GM21423 (cell line): ENCODE measurements around the gene KRT81.
"Not testable (repeated sequence)": the region's sequence is repeated elsewhere in the genome, so short reads cannot be mapped to it uniquely, and the experiment has no call there.

Source experiments
- ATAC-seq: cut with Tn5 transposase; IDR thresholded peaks from one replicate; pipeline ENCODE4 v1.9.1; 2021; ENCODE audit warnings: mild to moderate bottlenecking, moderate library complexity; ENCODE audit not compliant: unreplicated experiment

The KRT81 gene

DNA sequence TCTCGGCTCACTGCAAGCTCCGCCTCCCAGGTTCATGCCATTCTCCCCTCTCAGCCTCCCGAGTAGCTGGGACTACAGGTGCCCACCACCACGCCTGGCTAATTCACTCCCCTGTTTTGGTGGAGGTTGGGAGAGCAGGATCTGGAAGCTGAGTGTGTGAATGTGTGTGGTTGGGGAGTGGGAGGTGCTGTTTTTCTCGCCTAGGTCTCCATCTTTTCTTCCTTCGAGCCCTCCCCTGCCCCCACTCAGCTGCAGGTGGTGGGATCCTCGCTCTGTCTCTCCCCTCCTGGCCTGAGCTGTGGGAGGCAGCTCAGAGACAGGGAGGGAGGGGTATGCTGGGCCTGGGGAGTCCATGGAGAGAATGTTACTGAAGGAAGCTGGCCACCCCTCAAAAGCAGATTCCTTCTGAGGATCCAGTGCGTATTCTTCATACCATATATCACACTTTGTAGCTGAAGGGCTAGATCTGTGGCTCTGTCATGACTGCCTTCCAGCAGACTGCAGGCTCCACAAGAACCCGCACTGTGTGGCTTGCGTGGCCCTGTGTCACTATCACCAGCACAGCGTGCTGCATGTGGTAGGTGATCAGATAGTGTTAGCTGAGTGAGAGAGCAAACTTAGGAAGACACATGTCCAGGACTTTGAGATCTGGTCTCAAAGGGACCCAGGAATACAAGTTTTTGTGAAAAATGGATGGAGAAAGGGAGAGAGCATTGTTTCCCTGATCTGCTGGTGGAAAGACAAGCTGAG is 27.1 kb upstream of the KRT81 start:
- ATAC-seq = no peak

DNA sequence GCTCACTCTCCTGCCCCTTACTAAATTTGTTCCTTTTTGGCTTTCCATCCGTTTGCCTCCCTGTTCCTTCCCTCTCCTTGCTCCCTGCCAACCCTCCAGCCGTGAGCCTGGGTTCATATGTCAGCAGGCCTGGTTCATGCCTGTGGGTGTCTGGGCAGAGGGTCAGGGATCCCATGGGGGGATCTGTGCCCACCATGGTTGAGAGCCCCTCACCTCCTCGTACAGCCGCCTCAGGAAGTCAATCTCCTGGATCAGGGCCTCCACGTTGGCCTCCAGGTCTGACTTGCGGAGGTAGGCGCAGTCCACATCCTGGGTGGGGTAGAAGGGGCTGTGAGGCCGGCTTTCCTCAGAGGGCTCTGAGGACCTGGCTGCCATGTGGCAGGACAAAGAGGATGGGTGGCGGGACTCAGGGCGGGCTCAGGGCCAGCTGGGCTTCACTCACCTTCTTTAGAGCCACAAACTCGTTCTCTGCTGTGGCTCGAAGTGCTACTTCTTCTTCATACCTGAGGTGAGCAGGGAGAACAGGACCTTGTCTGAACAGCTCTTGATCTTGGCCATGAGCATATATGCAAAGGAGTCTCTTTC is 26.2 kb upstream of the KRT81 start:
- ATAC-seq = no peak

DNA sequence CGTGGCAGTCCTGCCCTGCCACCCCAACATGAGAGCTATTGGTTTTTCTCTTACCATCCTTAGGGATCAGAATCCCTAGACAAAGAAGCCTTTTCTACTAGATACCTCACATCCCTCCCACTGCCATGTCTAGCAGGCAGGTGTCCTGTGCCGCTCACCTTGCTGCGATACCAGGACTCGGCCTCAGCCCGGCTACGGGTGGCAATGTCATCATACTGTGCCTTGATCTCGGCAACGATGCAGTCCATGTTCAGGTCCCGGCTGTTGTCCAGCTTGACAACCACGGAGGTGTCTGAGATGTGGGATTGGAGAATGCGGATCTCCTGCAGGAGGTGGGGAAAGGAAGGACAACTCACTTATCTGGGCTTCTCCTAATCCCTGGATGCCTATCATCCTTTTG is 25.4 kb upstream of the KRT81 start:
- ATAC-seq = no peak

DNA sequence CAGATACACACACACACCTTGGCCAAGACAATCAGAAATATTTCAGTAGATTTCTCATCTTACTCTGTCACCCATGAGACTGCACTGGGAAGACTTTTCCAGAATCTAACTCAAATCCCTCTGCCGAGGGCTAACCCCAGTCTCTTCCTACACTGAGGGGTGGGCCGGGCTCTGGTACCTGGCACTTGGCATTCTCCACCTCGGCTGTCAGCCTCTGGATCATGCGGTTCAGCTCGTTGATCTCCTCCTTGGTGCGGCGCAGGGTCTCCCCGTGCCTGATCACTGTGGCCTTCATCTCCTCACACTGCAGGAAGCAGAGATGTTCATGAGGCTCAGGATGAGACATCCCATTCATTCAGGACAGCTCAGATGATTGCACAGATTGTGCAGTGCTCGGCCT is 25.0 kb upstream of the KRT81 start:
- no peak for ATAC-seq

DNA sequence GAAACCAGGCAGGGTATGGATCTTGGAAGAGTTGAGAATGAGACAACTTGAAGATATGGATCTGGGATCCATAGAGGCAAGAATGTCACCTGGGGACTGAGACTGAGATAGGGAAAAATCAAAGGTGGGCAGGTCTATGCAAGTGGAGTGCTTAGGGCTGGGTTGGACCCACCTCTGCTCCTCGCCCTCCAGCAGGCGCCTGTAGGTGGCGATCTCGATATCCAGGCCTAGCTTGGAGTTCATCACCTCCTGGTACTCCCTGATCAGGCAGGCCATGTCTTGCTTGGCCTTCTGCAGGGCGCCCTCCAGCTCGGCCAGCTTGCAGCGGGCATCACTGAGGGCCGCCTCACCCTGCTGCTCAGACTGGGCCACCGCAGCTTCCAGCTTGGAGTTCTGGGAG is 24.4 kb upstream of the KRT81 start:
- not testable (repeated sequence) for ATAC-seq

DNA sequence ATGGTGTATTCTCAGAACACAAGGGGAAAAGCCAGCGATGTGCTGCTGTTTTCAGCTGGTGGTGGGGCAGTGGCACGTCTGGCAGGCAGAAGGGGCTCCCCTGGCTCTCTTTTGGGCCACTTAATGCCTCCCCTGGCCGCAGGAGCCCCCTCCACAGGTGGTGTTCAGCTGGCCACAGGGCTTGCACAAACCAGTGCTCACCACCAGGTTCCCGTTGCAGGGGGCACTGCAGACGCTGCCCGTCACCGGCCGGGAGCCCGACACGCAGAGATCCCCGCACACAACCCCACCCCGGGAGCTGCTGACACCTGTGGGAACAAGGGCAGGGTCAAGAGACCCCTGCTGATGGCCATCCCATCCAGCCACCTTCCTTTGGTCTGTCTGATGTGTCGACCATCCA is 23.2 kb upstream of the KRT81 start:
- ATAC-seq = no peak

DNA sequence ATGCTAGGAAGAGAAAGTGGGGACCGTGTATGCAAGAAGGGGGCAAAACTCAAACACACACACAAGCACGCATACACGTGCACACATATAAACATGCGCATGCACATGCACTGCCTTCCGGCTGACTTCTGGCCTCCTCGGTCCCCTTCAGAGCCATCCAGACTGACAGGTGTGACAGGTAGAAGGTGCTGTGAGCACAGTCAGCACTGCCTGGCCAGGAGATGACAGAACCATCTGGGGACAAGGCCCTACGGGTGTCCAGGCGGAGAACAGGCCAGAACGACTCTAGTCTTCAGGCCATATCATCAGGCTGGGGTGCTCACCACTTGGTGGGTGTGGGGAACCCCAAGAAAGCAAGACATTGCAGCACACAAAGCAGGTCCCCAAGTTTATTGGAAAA is 22.6 kb upstream of the KRT81 start:
- ATAC-seq = no peak

DNA sequence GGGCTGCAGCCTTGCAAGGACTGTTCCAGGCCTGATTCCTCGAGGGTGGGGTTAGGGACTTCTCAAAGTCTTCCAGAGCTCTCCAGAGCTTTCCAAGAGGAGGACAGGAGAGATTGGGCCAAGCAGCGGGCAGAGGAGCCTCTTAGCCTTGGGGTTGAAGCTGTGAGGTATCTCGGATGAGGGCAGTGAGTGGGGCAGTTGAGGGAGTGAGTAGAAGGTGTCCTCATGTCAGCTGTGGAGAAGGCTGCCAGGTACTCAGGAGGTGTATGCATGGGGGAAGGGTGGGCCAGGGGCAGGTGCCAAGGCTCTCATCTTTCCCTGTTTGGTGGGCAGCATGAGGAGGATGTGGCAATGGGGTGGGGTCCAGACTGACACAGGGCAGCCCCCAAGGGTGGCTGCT is 22.1 kb upstream of the KRT81 start:
- no peak for ATAC-seq

DNA sequence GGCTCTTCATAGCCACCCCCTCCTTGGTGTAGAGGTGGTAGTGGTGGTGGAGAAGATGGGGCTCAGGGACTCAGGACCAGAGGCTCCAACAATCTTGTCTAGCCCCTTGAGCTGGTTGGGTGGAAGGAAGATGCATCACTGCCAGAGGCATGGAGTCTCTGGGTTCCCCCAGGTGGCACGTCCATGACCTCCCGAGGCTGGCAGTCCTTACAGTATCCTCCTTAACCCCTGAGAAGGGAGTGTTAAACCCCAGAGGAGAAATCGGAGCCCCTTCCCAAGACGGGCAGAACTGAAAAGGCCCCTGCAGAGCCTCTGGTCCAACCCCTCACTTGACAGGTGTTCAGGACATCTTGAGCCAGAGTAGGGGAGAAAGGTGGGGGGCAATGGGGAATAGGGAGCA is 20.8 kb upstream of the KRT81 start:
- ATAC-seq = no peak

DNA sequence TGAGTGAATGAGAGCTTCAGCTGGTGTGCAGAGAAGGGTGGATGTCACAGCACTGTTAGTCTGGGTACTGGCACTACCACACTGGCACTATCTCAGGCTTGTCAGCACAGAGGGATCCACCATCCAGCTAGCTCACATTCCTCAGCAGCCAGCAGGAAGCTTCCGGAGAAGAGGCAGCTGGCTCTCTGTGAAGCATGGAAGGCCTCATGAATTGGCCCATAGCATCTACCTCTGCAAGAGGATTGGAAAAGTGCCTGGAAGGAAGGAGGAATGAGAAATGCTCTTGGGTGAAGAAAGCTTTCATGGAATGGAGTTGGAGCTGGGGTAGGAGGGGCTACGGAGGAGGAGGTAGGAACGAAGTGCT is 19.9 kb upstream of the KRT81 start:
- ATAC-seq = no peak

DNA sequence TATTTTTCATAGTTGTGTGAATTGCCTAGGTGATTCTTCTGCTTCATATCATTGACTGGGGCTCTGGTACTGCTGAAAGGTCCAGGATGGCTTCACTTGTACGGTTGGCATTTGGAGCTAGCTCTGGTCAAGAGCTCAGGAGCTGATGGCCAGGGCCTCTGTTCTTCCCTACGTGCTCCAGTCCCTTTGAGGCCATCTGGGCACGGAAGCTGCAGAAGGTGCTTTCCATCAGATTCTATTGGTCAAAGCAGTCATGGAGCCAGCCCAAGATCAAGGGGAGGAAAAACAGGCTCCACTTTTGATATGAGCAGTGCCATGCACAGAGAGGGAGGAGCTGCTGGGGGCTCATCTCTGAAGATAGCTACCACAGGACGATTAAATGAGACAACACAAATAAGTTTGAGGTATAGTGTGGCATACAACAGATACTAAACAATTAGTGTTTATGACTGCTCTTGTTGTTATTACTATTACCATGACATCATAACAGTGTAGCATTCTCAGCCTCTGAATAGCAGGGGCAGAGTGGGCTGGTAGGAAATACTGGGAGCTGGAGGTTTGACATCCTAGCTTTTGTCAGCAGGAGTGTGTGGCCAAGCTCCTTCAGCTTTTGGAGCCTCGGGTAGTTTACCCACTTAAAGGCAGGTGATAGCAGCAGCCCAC is 19.4 kb upstream of the KRT81 start:
- no peak for ATAC-seq

DNA sequence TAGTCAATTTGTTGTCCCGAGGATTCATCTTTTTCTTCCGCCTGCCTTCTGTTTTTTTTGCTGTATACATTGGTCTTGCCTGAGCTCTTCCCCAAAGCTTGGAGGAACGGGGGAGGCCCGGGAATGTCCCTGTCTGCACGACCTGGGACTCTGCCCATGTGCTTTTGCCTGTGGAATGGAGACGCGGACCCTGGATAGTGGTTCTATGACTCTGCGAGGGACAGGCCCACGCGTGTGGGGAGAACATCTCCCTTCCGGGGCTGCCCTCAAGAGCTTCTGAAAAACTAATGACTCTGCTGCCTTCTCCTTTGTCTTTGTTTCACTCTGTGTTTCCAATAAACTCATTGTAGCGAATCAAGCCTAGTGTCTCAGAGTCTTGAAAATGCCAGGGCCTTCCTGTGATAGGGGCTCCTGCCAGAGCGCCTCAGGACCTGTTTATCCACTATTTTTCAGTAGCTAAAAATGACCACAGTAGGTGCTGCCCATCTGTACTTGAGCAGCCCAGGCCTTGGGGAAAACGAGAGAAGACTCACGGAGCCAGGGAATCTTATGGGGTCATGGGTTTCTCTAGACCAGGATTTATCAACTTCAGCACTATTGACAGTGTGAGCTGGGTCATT is 17.6 kb upstream of the KRT81 start:
- ATAC-seq = no peak

DNA sequence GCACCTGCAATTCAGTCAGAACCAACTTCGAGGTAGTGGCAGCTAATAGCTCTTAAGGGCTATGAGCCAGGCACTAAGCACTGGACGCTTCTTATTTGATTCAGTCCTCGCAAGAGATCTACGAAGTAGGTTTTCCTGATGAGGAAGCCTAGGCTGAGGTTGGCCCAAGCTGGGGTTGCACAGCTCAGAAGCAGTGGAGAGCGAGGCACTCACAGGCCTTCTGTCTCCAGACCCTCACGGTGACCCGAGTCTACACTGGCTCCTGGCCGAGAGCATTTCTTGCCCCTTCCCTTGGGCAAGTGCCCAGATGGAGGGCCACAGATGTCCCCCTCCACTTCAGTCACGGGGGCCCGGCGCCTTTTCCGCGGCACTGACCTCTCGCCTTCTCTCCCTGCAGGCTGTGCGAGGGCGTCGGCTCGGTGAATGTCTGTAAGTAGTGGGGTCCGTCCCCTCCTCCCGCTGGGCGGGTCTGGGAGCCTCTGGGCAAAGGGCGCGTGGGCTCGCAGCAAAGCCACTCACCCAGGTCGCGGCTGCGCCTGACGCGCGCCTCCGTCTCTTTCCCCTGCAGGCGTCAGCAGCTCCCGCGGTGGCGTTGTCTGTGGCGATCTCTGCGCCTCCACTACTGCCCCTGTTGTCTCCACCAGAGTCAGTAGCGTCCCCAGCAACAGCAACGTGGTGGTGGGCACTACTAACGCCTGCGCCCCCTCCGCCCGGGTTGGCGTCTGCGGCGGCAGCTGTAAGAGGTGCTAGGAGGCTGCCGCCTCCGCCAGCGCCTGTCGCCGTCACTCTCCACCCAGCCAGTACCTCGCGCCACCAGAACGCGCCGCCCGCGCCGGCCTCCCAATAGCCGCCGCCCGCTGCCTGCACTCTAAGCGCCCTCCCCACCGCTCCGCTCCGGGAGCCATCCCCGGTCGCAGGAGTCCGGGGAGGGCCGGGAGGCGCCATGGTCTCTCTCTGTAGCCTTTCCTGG is 16.8 kb upstream of the KRT81 start:
- no peak for ATAC-seq

DNA sequence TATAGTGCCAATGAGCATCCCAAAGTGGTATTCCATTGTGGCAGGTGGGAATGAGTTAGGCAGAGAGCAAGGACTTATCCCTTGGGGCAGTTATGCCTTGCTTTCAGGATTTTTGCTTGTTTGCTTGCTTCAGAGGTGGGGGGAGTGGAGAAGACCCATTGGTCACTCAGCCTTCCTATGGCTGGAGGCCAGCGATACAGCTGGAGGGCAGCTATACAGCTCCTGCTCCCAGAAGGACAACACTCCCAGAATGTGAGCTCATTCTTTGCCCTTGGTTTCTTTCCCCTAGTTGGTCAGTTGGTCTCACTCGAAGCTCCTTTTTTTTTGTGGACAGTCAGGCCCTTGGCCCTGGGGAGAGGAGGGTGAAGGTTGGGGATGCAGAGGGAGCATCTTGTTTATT is 15.4 kb upstream of the KRT81 start:
- ATAC-seq = no peak

DNA sequence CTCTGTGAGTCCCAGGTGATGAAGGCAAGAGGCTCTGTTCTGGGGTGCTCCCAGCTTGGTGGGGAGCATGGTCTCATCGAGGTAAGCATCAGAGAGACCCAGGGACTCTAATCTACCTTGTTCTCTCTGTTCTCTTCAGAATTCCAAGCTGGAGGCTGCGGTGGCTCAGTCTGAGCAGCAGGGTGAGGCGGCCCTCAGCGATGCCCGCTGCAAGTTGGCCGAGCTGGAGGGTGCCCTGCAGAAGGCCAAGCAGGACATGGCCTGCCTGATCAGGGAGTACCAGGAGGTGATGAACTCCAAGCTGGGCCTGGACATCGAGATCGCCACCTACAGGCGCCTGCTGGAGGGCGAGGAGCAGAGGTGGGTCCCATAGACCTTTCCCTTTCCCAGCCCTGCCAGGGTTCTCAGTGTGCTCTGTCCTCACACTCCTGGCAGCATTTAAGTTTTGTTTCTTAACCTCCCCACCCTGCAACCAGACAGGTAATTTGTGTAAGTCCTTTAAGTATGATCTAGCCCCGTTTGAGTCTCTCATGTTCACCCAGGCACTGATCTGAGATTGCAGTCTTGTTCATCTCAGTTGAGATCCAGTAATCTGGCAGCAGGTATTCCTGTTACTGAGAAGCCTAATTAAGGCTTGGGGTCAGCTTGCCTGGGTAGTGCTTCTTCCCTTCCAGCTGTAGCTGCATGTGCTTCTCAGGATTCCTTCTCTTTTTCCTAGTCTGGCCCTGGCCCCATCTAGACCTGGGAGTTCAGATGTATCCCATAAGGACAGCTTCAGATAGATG is 14.8 kb upstream of the KRT81 start:
- ATAC-seq = no peak

DNA sequence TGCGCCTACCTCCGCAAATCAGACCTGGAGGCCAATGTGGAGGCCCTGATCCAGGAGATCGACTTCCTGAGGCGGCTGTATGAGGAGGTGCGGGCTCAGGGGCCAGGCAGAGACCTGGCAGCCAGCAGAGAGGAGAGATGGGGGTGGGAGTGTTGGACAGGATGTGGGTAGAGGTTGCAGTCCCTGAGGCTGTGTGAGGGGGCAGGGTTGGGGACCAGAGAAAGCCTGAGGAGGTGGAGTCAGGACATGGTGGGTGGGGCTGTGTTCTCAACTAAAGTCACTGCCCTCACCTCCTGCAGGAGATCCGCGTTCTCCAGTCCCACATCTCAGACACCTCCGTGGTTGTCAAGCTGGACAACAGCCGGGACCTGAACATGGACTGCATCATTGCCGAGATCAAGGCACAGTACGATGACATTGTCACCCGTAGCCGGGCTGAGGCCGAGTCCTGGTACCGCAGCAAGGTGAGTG is 13.6 kb upstream of the KRT81 start:
- ATAC-seq = peak; percentile 90

DNA sequence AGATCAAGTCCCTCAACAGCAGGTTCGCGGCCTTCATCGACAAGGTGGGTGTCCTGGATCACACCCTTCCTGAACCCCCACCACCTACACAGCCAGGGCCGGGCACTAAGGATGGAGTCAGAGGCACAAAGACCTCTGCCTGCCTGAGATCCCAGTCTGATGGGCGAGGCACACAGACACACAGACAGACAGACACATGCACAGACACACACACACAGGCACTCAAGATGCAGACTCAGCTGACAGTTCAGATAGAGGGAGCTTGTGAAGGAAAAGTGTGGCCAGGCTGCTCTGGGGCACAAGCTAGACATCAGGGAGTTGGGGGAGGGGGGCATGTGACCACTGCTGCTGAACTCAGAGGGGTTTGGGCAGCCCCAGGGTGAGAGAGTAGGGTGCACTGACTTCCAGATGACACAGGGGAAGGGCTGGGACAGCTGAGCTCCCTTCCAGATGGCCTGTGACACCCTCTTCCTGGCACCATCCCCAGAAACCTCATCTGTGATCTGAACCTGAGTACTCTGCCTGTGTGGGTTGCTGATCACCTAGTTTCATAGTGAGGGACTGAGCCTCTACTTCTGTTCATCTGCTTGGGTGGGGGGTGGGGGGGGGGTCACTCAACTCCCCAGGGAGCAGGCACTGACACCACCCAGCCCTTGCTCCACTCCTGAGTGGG is 11.0 kb upstream of the KRT81 start:
- ATAC-seq = not testable (repeated sequence)

DNA sequence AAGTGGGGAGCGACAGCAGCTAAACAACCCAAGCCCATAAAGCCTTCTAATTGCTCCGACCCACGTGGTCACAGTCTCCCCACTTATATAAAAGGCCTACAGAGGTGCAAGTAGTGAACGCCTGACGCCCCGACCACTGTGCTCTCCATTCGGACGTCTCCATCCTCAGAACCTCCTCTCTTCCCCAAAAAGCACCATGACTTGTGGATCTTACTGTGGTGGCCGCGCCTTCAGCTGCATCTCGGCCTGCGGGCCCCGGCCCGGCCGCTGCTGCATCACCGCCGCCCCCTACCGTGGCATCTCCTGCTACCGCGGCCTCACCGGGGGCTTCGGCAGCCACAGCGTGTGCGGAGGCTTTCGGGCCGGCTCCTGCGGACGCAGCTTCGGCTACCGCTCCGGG is 10.4 kb upstream of the KRT81 start:
- ATAC-seq = not testable (repeated sequence)
